Measurements from ENCODE around the gene LAMA3. TPM values are rescaled to one million over a fixed set of nuclear protein-coding genes. Genes with fewer than 3 reads are reported as not detected.

The LAMA3 gene
- total RNA-seq, 1 experiment from 2014 or later: 207 TPM

DNA sequence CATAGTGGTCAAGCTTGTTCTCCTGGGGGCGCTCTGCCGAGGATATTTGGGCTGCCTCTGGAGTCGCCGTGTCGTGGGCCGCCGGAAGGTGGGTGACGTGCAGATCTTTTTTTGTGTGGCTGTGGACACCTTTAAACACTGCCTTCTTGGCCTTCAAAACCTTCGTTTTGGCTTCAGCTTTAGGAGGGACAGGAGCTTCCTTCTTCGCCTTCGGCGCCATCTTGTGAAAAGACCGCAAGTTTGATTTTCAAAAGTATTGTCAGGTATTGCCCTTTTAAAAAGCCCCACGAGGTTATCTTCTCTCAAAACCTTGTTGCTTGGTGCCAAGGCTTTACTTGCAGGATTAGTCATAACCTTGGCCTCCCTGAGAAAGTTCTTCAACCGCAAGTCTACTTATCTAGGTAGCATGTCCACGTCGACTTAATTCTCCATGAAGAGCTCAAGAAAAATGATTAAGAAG, 20.8 kb downstream of the LAMA3 start:
- CTCF ChIA-PET: interaction anchor here (0.7 to 1.3 kb wide), 3 partner anchors 15 to 779 kb away, joined by 3 to 4 read pairs (median 3); no protein-coding TSS in a partner anchor
- intact Hi-C loops (cut with micrococcal nuclease; ENCODE audit: unreplicated experiment): loop anchor here (5.0 kb wide), 1 partner anchor 208 kb away; the partner anchor contains the start of gene RMC1
- H3K27me3 Mint-ChIP-seq (ENCODE audit: unreplicated experiment): no peaks in the 10 kb centered on the region
- peak; percentile 21 for DNase-seq
- H3K4me1 Mint-ChIP-seq (ENCODE audit: low read depth, unreplicated experiment): peaks cover 11% of the 10 kb centered on the region
- H3K4me3 Mint-ChIP-seq (ENCODE audit: low read depth, unreplicated experiment): peak overlapping the region; percentile 38
- H3K9me3 Mint-ChIP-seq (ENCODE audit: low read depth, unreplicated experiment): no peaks in the 10 kb centered on the region
- H3K36me3 Mint-ChIP-seq (ENCODE audit: insufficient read depth, unreplicated experiment): peaks cover 13% of the 10 kb centered on the region
- BruUV-seq (replicated peaks): no TSS peak
- H3K27ac Mint-ChIP-seq (ENCODE audit: unreplicated experiment): peak overlapping the region; percentile 73
- TF ChIP-seq, protein P1, sequence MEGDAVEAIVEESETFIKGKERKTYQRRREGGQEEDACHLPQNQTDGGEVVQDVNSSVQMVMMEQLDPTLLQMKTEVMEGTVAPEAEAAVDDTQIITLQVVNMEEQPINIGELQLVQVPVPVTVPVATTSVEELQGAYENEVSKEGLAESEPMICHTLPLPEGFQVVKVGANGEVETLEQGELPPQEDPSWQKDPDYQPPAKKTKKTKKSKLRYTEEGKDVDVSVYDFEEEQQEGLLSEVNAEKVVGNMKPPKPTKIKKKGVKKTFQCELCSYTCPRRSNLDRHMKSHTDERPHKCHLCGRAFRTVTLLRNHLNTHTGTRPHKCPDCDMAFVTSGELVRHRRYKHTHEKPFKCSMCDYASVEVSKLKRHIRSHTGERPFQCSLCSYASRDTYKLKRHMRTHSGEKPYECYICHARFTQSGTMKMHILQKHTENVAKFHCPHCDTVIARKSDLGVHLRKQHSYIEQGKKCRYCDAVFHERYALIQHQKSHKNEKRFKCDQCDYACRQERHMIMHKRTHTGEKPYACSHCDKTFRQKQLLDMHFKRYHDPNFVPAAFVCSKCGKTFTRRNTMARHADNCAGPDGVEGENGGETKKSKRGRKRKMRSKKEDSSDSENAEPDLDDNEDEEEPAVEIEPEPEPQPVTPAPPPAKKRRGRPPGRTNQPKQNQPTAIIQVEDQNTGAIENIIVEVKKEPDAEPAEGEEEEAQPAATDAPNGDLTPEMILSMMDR (IDR thresholded peaks at IDR 0.05; ENCODE audit: unreplicated experiment): no peak

DNA sequence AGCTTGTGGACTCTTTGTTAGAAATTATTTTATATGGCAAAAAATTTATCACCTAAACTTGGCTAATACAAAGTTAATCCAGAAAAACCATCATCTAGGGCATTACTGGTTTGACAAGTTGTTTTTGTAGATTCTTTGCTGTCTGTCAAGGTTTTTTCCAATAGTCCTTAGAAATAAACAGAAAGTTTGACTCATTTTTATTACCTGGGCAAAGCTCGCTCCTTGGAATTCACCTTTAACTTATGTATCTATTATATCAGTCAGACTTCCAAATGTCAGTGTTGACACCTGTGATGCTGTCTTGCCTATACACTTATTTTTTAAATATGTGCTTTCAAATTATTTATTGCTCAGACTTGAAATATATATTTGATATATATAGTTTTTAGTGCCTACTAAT, 21.7 kb downstream of the LAMA3 start:
- TF ChIP-seq, protein P1 (IDR thresholded peaks at IDR 0.05; ENCODE audit: unreplicated experiment): no peak
- H3K4me3 Mint-ChIP-seq (ENCODE audit: low read depth, unreplicated experiment): no peak overlapping the region
- DNase-seq: no peak
- no TSS peak for BruUV-seq (replicated peaks)
- H3K27ac Mint-ChIP-seq (ENCODE audit: unreplicated experiment): no peak overlapping the region
- no peaks in the 10 kb centered on the region for H3K9me3 Mint-ChIP-seq (ENCODE audit: low read depth, unreplicated experiment)
- no peaks in the 10 kb centered on the region for H3K27me3 Mint-ChIP-seq (ENCODE audit: unreplicated experiment)
- CTCF ChIA-PET: interaction anchor here (0.7 to 1.3 kb wide), 3 partner anchors 15 to 778 kb away, joined by 3 to 4 read pairs (median 3); no protein-coding TSS in a partner anchor
- peaks cover 13% of the 10 kb centered on the region for H3K36me3 Mint-ChIP-seq (ENCODE audit: insufficient read depth, unreplicated experiment)
- intact Hi-C loops (cut with micrococcal nuclease; ENCODE audit: unreplicated experiment): loop anchor here (5.0 kb wide), 1 partner anchor 209 kb away; the partner anchor contains the start of gene RMC1
- H3K4me1 Mint-ChIP-seq (ENCODE audit: low read depth, unreplicated experiment): peaks cover 11% of the 10 kb centered on the region

DNA sequence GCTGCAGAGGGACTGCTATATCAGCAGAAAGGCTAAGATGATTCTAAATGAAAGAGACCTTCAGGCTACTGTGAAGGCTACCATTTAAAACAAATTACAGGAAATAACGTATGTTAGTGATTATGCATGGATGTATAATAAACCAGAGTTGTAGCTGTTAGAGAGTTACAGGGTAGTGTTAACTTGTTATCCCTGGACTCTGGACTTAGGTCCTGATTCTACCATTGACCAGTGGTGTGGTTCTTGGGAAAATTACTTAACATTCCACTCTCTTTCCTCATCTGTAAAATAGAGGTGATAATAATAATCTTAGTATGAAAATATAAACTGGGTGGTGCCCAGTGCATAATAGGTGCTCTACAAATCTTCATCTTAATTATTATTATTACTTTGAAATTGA, 22.2 kb downstream of the LAMA3 start:
- TF ChIP-seq, protein P1 (IDR thresholded peaks at IDR 0.05; ENCODE audit: unreplicated experiment): no peak
- H3K4me3 Mint-ChIP-seq (ENCODE audit: low read depth, unreplicated experiment): no peak overlapping the region
- peaks cover 13% of the 10 kb centered on the region for H3K36me3 Mint-ChIP-seq (ENCODE audit: insufficient read depth, unreplicated experiment)
- peaks cover 11% of the 10 kb centered on the region for H3K4me1 Mint-ChIP-seq (ENCODE audit: low read depth, unreplicated experiment)
- H3K27me3 Mint-ChIP-seq (ENCODE audit: unreplicated experiment): no peaks in the 10 kb centered on the region
- DNase-seq: no peak
- CTCF ChIA-PET: interaction anchor here (1.1 to 1.3 kb wide), 3 partner anchors 8 to 44 kb away, joined by 3 to 4 read pairs (median 3); no protein-coding TSS in a partner anchor
- no peaks in the 10 kb centered on the region for H3K9me3 Mint-ChIP-seq (ENCODE audit: low read depth, unreplicated experiment)
- no peak overlapping the region for H3K27ac Mint-ChIP-seq (ENCODE audit: unreplicated experiment)
- intact Hi-C loops (cut with micrococcal nuclease; ENCODE audit: unreplicated experiment): loop anchor here (5.0 kb wide), 1 partner anchor 209 kb away; the partner anchor contains the start of gene RMC1
- BruUV-seq (replicated peaks): no TSS peak

DNA sequence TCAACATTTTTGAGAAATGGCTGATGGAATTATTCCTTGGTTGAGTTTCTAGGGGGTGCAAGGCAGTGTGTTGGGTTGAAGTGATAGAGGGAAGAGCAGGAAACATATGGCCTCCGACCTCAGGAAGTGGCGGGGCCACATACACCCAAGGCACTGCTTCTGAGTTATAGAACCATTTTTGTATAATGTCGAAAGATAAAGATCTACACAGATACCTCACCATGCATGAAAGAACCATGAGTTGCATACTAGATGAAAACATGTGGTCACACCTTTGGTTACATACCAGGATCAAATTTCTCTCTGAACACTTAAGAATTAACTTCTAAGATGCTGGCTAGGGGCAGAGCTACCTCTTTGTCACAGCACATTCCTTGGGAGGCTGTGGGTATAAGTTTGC, 23.2 kb downstream of the LAMA3 start:
- BruUV-seq (replicated peaks): no TSS peak
- Mint-ChIP-seq H3K9me3 (ENCODE audit: low read depth, unreplicated experiment) (no peaks in the 10 kb centered on the region), H3K27ac (ENCODE audit: unreplicated experiment) (no peak overlapping the region), H3K4me1 (ENCODE audit: low read depth, unreplicated experiment) (peaks cover 11% of the 10 kb centered on the region), H3K27me3 (ENCODE audit: unreplicated experiment) (no peaks in the 10 kb centered on the region), H3K36me3 (ENCODE audit: insufficient read depth, unreplicated experiment) (peaks cover 13% of the 10 kb centered on the region), H3K4me3 (ENCODE audit: low read depth, unreplicated experiment) (no peak overlapping the region)
- TF ChIP-seq, protein P1 (IDR thresholded peaks at IDR 0.05; ENCODE audit: unreplicated experiment): no peak
- intact Hi-C loops (cut with micrococcal nuclease; ENCODE audit: unreplicated experiment): loop anchor here (5.0 kb wide), 1 partner anchor 210 kb away; the partner anchor contains the start of gene RMC1
- CTCF ChIA-PET: interaction anchor here (1.3 kb wide), 1 partner anchor 9 kb away, joined by 4 read pairs; no protein-coding TSS in a partner anchor
- DNase-seq: no peak
